A673 (cell line): ENCODE results near the gene GGN. TPM values are rescaled to one million over a fixed set of nuclear protein-coding genes. Genes with fewer than 3 reads are reported as not detected.
"Not testable (repeated sequence)": the region's sequence is repeated elsewhere in the genome, so short reads cannot be mapped to it uniquely, and the experiment has no call there.

Experiments
- BruUV-seq: library from RNA; stranded (reverse); fragments of 400-500 nt; replicated peaks from 2 replicates; lab custom pipeline; 2021; lab: Mats Ljungman, UMichigan
- CTCF ChIA-PET: fragments of 300-600 bp; sonication (Branson Sonifier 250); formaldehyde crosslinking; loops from one replicate; lab custom pipeline; 2022; ENCODE audit warnings: antibody characterized with exemption; lab: Charles Lee
- POLR2A ChIA-PET: fragments of 300-600 bp; sonication (Branson Sonifier 250); formaldehyde crosslinking; loops from one replicate; lab custom pipeline; 2022; ENCODE audit warnings: antibody characterized with exemption; ENCODE audit not compliant: low non-redundant PET; lab: Charles Lee
- DNase-seq: peaks from one replicate; pipeline ENCODE4 v3.0.0-alpha.2; 2015; ENCODE audit warnings: low spot score
- H3K27ac ChIP-seq: fragments of 200-600 bp; sonication (generic); 2 replicates; pipeline ENCODE4 v1.5.1; 2016; ENCODE audit warnings: mixed run types, low read depth, mild to moderate bottlenecking, mixed read lengths, antibody characterized with exemption, low read length; ENCODE audit not compliant: poor library complexity, severe bottlenecking
- H3K27me3 ChIP-seq: fragments of 200-600 bp; sonication (generic); replicated peaks from 2 replicates; pipeline ENCODE4 v1.6.1; 2017; ENCODE audit warnings: mixed run types, low read depth, mild to moderate bottlenecking, mixed read lengths, antibody characterized with exemption, low read length; ENCODE audit not compliant: insufficient read depth, poor library complexity
- H3K36me3 ChIP-seq: fragments of 200-600 bp; sonication (generic); 2 replicates; pipeline ENCODE4 v1.6.1; 2016; ENCODE audit warnings: mixed run types, mild to moderate bottlenecking, mixed read lengths, antibody characterized with exemption, low read length; ENCODE audit not compliant: insufficient read depth, poor library complexity, severe bottlenecking
- H3K4me1 ChIP-seq: fragments of 200-600 bp; sonication (generic); 2 replicates; pipeline ENCODE4 v1.6.1; 2017; ENCODE audit warnings: mixed run types, mild to moderate bottlenecking, mixed read lengths, antibody characterized with exemption, low read length; ENCODE audit not compliant: insufficient read depth, poor library complexity, severe bottlenecking
- H3K4me3 ChIP-seq: fragments of 200-600 bp; sonication (generic); 2 replicates; pipeline ENCODE4 v1.5.1; 2016; ENCODE audit warnings: low read depth, mixed run types, mild to moderate bottlenecking, mixed read lengths, low read length; ENCODE audit not compliant: poor library complexity, severe bottlenecking
- H3K9me3 ChIP-seq: fragments of 200-600 bp; sonication (generic); 2 replicates; pipeline ENCODE4 v1.6.1; 2016; ENCODE audit warnings: mixed run types, low read depth, mild to moderate bottlenecking, mixed read lengths, antibody characterized with exemption, low read length; ENCODE audit not compliant: poor library complexity, severe bottlenecking
- EZH2 ChIP-seq: fragments of 200-600 bp; sonication (generic); IDR thresholded peaks from 2 replicates; pipeline ENCODE4 v1.6.1; 2017; ENCODE audit warnings: borderline replicate concordance, low read depth, mild to moderate bottlenecking, mixed read lengths, antibody characterized with exemption, low read length; ENCODE audit not compliant: poor library complexity, severe bottlenecking
- intact Hi-C: fragments of 100-400 bp; cut with micrococcal nuclease; formaldehyde crosslinking; loops from one replicate; pipeline ENCODE4 v1.10.0; 2022; ENCODE audit not compliant: unreplicated experiment
- total RNA-seq: library from RNA; stranded (reverse); gene quantifications from 2 replicates; pipeline ENCODE4 v1.2.3, GENCODE V29; 2021
- TF ChIP-seq, protein P1 (sequence below): fragments of 300-800, 200-600 bp; sonication (generic); conservative IDR thresholded peaks from 2 replicates; pipeline ENCODE4 v1.5.1; 2017; ENCODE audit warnings: low read depth, mild to moderate bottlenecking, antibody characterized with exemption, low read length, moderate library complexity, mixed read lengths

GGN gene
- total RNA-seq, 1 experiment from 2014 or later: 1.3 TPM

DNA sequence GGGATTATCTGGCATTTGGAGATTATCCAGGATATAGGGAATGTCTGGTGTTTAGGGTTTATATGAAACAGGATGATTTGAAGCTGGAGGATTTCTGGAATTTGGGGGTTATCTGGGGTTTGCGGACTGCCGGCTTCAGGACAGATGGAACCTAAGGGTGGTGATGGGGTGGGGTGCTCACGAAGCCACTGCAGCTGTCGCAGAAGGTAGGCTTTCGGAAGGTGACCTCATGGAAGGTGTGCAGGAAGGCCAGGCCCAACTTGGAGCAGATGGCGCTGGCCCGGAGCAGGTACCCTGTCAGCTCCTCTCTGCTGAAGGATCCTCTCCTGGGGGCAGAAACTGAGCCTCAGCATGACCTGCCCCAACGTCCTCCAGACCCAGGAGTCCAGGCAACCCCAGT, 24.7 kb upstream of the GGN start:
- H3K9me3 ChIP-seq: no peaks in the 10 kb centered on the region
- H3K27ac ChIP-seq: no peak overlapping the region
- DNase-seq: no peak
- H3K36me3 ChIP-seq: no peaks in the 10 kb centered on the region
- ChIA-PET POLR2A (no interaction called here), CTCF (no interaction called here)
- H3K4me3 ChIP-seq: no peak overlapping the region
- H3K4me1 ChIP-seq: no peaks in the 10 kb centered on the region
- BruUV-seq: no TSS peak
- no peaks in the 10 kb centered on the region for H3K27me3 ChIP-seq
- intact Hi-C loops: no loop called here
- TF ChIP-seq, protein P1, sequence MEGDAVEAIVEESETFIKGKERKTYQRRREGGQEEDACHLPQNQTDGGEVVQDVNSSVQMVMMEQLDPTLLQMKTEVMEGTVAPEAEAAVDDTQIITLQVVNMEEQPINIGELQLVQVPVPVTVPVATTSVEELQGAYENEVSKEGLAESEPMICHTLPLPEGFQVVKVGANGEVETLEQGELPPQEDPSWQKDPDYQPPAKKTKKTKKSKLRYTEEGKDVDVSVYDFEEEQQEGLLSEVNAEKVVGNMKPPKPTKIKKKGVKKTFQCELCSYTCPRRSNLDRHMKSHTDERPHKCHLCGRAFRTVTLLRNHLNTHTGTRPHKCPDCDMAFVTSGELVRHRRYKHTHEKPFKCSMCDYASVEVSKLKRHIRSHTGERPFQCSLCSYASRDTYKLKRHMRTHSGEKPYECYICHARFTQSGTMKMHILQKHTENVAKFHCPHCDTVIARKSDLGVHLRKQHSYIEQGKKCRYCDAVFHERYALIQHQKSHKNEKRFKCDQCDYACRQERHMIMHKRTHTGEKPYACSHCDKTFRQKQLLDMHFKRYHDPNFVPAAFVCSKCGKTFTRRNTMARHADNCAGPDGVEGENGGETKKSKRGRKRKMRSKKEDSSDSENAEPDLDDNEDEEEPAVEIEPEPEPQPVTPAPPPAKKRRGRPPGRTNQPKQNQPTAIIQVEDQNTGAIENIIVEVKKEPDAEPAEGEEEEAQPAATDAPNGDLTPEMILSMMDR: no peak
- no peak for TF ChIP-seq EZH2

DNA sequence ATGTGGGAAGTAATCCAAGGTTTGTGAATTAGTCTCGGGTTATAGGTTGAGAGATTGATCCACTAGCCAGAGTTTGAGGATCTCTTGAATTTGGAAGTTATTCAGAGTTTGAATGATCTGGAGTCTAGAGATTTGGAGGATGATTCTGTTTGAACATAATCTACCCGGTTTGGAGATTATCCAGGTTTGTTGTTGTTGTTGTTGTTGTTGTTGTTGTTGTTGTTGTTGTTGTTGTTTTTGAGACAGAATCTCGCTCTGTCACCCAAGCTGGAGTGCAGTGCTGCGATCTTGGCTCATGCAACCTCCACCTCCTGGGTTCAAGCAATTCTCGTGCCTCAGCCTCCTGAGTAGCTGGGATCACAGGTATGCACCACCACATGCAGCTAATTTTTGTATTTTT, 24.1 kb upstream of the GGN start:
- H3K4me3 ChIP-seq, H3K27me3 ChIP-seq, BruUV-seq, H3K9me3 ChIP-seq, DNase-seq, H3K36me3 ChIP-seq, POLR2A ChIA-PET, H3K27ac ChIP-seq, CTCF ChIA-PET, H3K4me1 ChIP-seq, intact Hi-C loops: not testable (repeated sequence)

DNA sequence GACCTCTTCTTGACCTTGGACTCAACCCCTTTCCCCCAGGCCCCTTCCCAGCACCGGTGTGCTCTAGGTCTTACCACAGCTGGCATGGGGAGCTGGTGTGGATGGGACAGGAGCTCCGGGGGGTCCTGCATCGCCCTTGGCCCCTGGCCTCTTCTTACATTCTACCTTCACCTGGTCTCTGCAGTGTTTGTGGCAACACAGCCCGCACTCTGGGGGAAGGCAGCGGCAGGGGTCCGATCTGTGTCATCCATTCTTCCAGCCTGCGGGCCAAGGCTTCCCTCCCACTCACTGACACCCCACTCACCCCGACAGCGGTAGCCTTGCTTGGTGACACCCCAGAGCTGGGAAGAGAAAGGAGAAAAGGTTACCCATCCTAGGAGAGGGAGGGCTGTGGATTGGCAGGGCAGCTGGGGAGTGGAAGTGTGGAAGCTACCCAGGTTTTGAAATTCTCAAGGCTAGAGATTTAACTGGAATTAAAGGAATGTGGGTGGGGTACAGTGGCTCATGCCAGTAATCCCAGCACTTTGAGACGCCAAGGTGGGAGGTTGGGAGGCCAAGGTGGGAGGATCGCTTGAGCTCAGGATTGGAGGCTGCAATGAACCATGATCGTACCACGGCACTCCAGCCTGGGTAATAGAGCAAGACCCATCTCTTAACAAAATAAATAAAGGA, 23.3 kb upstream of the GGN start:
- POLR2A ChIA-PET: no interaction called here
- CTCF ChIA-PET: interaction anchor here (0.8 kb wide), 1 partner anchor 9 kb away, joined by 4 read pairs; no protein-coding TSS in a partner anchor

DNA sequence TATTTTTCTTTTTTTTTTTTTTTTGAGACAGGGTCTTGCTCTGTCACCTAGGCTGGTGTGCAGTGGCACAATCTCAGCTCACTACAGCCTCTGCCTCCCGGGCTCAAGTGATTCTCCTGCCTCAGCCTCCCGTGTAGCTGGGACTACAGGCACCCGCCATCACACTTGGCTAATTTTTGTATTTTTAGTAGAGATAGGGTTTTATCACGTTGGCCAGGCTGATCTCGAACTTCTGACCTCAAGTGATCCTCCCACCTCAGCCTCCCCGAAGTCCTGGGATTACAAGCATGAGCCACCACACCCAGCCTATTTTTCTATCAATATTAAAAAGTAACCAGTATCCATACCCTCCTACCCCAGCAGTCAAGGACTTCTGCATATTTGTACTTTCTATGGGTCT, 22.6 kb upstream of the GGN start:
- POLR2A ChIA-PET, H3K4me3 ChIP-seq, DNase-seq, BruUV-seq, H3K36me3 ChIP-seq, intact Hi-C loops, CTCF ChIA-PET, H3K27ac ChIP-seq, H3K9me3 ChIP-seq, H3K4me1 ChIP-seq, H3K27me3 ChIP-seq: not testable (repeated sequence)

More for the DNA sequence above, 23.3 kb upstream of the GGN start:
- Histone ChIP-seq H3K36me3 (no peaks in the 10 kb centered on the region), H3K4me3 (no peak overlapping the region), H3K27me3 (no peaks in the 10 kb centered on the region), H3K4me1 (no peaks in the 10 kb centered on the region), H3K9me3 (no peaks in the 10 kb centered on the region), H3K27ac (no peak overlapping the region)
- TF ChIP-seq, protein P1: no peak
- no peak for TF ChIP-seq EZH2
- no TSS peak for BruUV-seq
- no peak for DNase-seq
- intact Hi-C loops: no loop called here
